Activated CD8-positive, alpha-beta T cell treated with anti-CD3 and anti-CD28 coated beads, Interleukin-2, amount 10 ng/mL, durations not matched to agents 7 days and 5 days (primary cell): ENCODE data around the gene HCN4. TPM values are rescaled to one million over a fixed set of nuclear protein-coding genes. Genes with fewer than 3 reads are reported as not detected.

ENCODE experiments used
- ATAC-seq: fragments of 150-1000 bp; cut with Tn5 transposase; one replicate; pipeline ENCODE4 v1.10.0; 2021; ENCODE audit warnings: moderate library complexity
- CTCF ChIA-PET: fragments of 350-600 bp; sonication (Branson Sonifier 250); formaldehyde crosslinking; loops from one replicate; lab custom pipeline; 2021; ENCODE audit warnings: antibody characterized with exemption; lab: Charles Lee
- POLR2A ChIA-PET: fragments of 350-600 bp; sonication (Branson Sonifier 250); formaldehyde crosslinking; loops from one replicate; lab custom pipeline; 2021; ENCODE audit warnings: antibody characterized with exemption; lab: Charles Lee
- DNase-seq: peaks from one replicate; pipeline ENCODE4 v3.0.0-alpha.2; 2020
- H3K27ac Mint-ChIP-seq: one replicate; pipeline ENCODE4 v1.8.0; 2021; ENCODE audit warnings: mild to moderate bottlenecking, mixed read lengths
- H3K27me3 Mint-ChIP-seq: one replicate; pipeline ENCODE4 v1.8.0; 2021; ENCODE audit warnings: low read depth, mixed read lengths
- H3K36me3 Mint-ChIP-seq: one replicate; pipeline ENCODE4 v1.8.0; 2021; ENCODE audit warnings: low read depth, mixed read lengths
- H3K4me1 Mint-ChIP-seq: one replicate; pipeline ENCODE4 v1.8.0; 2021; ENCODE audit warnings: low read depth, mixed read lengths
- H3K4me3 Mint-ChIP-seq: one replicate; pipeline ENCODE4 v1.8.0; 2021; ENCODE audit warnings: mild to moderate bottlenecking, mixed read lengths
- H3K9me3 Mint-ChIP-seq: one replicate; pipeline ENCODE4 v1.8.0; 2022; ENCODE audit warnings: mixed read lengths; ENCODE audit not compliant: insufficient read depth
- total RNA-seq, 2 experiments: library from RNA; stranded (reverse); gene quantifications; one replicate each; pipeline ENCODE4 v1.2.3, GENCODE V29; 2021

The HCN4 gene
- total RNA-seq, 2 experiments from 2014 or later, result not detected

DNA sequence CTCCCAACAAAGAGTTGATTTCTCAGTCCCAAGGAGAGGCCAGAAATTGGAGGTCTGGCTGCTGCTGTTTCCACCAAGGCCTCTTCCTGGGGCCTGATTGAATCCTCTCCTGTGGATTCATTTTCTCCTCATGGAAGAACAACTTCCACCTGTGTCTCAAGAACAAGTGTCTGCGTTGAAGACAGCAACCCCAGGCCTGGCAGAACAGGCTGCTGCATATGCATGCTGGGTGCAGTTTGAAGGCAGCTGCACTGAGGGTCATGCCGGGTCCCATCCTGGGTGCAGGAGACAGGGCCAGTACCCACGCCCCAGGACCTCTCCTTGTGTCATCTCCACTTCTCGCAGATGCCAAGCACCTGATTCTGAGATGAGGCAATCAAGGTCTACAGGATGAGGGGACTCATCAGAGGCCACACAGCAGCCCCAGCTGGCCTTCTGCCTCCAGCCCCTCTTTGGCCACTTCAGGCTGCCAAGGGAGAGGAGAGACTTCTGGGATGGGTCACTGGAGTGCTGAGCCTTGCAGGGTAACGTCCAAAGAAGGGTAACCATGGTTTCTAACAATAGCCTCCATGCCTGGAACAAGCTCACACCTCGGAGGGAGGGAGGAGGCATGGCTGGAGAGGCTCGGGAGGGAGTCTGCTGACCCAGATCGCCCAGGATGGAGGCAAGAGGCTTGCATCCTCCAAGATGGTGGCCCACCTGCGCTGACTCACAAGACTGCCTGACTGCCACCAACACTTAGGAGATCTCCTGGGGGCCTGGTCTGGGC lies 30.0 kb downstream of the HCN4 start:
- ChIA-PET CTCF (no interaction called here), POLR2A (no interaction called here)
- Mint-ChIP-seq H3K27me3 (no peaks in the 10 kb centered on the region), H3K4me3 (no peak overlapping the region), H3K36me3 (no peaks in the 10 kb centered on the region), H3K9me3 (peaks cover 8% of the 10 kb centered on the region), H3K27ac (no peak overlapping the region), H3K4me1 (no peaks in the 10 kb centered on the region)
- ATAC-seq (no peak), DNase-seq (no peak)

DNA sequence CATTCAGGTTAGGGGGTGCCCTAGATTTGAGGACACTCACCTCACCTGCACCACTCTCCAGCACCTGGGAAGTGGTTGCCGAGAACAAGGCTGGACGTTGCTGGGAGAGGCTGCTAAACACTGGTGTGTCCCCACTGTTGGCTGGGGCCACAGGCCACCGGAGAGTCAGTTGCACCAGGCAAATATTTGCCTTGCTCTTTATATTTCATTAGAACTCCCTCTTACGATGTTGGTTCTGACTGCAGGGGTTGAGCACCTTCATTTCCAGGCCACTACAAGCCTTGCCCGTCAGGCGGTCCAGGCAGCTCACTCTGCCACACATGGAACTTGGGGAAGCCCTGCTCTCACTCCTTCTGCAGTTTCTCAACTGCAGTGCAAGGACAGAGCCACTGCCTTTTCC lies 30.7 kb downstream of the HCN4 start:
- Mint-ChIP-seq H3K27me3 (no peaks in the 10 kb centered on the region), H3K9me3 (peaks cover 6% of the 10 kb centered on the region), H3K4me3 (no peak overlapping the region), H3K4me1 (no peaks in the 10 kb centered on the region), H3K36me3 (no peaks in the 10 kb centered on the region), H3K27ac (no peak overlapping the region)
- ATAC-seq (no peak), DNase-seq (no peak)
- ChIA-PET CTCF (no interaction called here), POLR2A (no interaction called here)

DNA sequence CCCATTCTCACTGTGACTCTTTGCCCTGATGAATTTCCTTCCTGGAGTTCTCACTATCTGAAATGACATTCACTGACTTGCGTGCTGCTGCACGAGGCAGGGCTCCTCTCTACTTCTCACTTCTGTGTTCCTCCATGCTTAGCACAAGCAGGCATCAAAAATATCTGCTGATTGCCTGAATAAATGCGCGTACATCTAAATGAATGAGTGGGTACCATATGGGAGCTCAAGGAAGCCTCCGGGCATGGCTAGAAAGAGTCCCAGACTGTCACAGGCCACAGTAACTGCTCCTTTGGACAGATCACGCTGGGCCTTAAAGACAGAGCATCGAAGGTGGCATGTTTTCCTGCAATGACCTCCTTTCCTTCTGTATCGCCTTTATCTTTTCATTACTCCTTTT lies 31.6 kb downstream of the HCN4 start:
- H3K4me3 Mint-ChIP-seq, result no peak overlapping the region
- no peaks in the 10 kb centered on the region for H3K9me3 Mint-ChIP-seq
- H3K36me3 Mint-ChIP-seq, result no peaks in the 10 kb centered on the region
- H3K27ac Mint-ChIP-seq, result no peak overlapping the region
- ATAC-seq (no peak), DNase-seq (no peak)
- H3K4me1 Mint-ChIP-seq, result no peaks in the 10 kb centered on the region
- ChIA-PET CTCF (no interaction called here), POLR2A (no interaction called here)
- no peaks in the 10 kb centered on the region for H3K27me3 Mint-ChIP-seq

DNA sequence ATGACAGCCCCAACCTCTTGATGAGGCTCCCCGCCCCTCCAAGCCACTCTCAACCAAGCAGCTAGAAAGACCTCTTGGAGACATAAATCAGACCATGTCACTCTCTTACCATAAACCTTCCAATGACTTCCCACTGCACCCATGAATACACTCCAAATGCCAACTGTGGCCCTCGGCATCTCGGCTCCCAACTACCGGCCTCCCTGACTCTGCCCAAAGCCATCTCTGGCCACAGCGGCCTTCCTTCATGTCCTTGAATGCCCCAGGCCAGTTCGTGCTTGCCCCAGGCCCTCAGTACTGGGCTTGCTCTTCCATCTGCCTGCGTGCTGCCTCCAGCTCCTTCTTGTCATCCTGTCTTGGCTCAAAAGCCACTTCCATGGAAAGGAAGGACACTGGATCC lies 32.0 kb downstream of the HCN4 start:
- no peak overlapping the region for H3K27ac Mint-ChIP-seq

DNA sequence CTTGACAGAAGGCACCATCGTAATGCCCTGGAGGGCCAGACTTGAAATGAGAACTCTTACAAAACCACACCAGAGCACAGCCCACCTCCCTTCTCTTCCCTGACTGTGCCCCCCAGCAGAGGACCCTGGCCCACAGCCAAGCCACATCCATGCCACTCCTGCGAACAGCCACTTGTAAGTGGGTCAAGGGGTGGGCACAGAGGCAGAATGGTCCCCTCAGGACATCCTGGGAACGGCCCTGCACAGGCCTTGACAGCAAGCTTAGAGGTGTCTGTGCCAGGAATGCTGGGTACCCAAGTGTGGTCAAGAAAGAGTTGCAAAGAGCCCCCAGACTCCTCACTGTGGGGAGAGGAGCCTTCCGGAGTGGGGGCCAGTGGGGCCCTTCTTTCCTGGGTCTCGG lies 33.3 kb downstream of the HCN4 start:
- no peaks in the 10 kb centered on the region for H3K36me3 Mint-ChIP-seq
- ATAC-seq (no peak), DNase-seq (no peak)
- H3K27me3 Mint-ChIP-seq, result no peaks in the 10 kb centered on the region
- H3K27ac Mint-ChIP-seq, result no peak overlapping the region
- no peaks in the 10 kb centered on the region for H3K4me1 Mint-ChIP-seq
- ChIA-PET CTCF (no interaction called here), POLR2A (no interaction called here)
- no peak overlapping the region for H3K4me3 Mint-ChIP-seq
- H3K9me3 Mint-ChIP-seq, result no peaks in the 10 kb centered on the region

More for the DNA sequence above, 32.0 kb downstream of the HCN4 start:
- ChIA-PET POLR2A (no interaction called here), CTCF (no interaction called here)
- Mint-ChIP-seq H3K9me3 (no peaks in the 10 kb centered on the region), H3K4me3 (no peak overlapping the region), H3K36me3 (no peaks in the 10 kb centered on the region), H3K4me1 (no peaks in the 10 kb centered on the region), H3K27me3 (no peaks in the 10 kb centered on the region)
- no peak for ATAC-seq
- DNase-seq, result no peak

DNA sequence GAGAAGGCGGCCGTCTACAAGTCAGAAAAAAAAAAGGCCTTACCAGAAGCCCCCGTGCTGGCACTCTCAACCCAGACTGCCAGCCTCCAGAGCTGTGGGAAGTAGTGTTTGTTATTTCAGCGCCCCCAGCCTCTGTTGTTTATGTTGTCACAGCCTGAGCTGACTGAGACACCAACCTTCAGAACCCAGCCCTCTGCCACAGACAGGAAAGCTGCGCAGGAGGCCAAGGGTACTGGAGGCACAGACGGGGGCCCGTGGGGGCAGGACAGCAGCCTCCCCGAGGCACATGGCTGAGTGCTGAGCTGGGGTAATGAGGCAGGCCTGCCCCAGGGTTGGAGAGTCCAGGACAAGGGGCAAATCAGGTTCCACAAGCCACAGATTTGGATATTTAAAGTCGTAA lies 33.7 kb downstream of the HCN4 start:
- ATAC-seq (no peak), DNase-seq (no peak)
- no peaks in the 10 kb centered on the region for H3K4me1 Mint-ChIP-seq
- H3K27ac Mint-ChIP-seq, result no peak overlapping the region
- H3K9me3 Mint-ChIP-seq, result no peaks in the 10 kb centered on the region
- H3K4me3 Mint-ChIP-seq, result no peak overlapping the region
- POLR2A ChIA-PET, result no interaction called here
- H3K27me3 Mint-ChIP-seq, result no peaks in the 10 kb centered on the region
- H3K36me3 Mint-ChIP-seq, result no peaks in the 10 kb centered on the region
- CTCF ChIA-PET, result interaction anchor here (1.5 kb wide), 1 partner anchor 70 kb away, joined by 3 read pairs; no protein-coding TSS in a partner anchor

DNA sequence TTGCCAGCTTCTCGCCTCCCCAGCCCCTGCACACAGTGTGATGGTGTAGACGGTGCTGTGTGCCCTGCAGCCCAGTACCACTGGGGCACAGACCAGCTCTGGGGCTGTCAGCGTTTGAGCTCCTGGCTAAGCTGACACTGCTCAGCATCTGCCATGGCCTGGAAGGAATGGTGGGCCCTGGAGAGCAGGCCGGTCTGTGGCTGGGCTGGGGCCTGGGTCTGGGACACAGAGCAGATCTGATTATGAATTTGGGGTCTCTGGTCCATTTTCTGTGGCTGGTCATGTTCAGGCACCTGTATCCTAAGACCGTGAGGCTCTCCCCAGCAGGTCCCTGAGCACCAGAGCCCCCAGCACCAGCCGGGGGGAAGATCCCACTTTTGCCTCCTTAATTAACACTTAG lies 34.7 kb downstream of the HCN4 start:
- Mint-ChIP-seq H3K27ac (no peak overlapping the region), H3K4me3 (no peak overlapping the region), H3K36me3 (no peaks in the 10 kb centered on the region), H3K9me3 (no peaks in the 10 kb centered on the region), H3K27me3 (no peaks in the 10 kb centered on the region), H3K4me1 (no peaks in the 10 kb centered on the region)
- no peak for ATAC-seq
- ChIA-PET POLR2A (no interaction called here), CTCF (interaction anchor here (1.5 kb wide), 1 partner anchor 69 kb away, joined by 3 read pairs; no protein-coding TSS in a partner anchor)
- DNase-seq, result no peak

DNA sequence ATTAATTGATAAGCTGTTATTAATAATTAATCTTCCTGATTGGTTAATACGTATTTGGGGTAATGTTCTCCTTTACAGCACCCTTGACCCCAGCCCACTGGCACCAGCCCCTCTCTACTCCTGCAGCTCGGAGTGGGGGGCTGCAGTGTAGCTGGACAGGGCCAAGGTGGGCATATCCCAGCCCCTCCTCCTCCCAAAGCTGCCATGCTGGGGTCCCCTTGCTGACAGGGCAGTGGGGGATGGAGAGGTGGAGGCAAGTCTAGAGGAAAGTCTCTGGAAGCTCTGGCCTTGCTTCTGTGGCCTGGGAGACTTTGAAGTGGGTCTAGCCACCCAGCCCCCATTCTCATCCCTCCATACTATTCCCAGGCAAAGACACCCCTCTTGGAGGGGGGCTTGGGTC lies 35.8 kb downstream of the HCN4 start:
- ATAC-seq, result no peak
- DNase-seq, result no peak
- Mint-ChIP-seq H3K27me3 (no peaks in the 10 kb centered on the region), H3K4me3 (no peak overlapping the region), H3K27ac (no peak overlapping the region), H3K9me3 (no peaks in the 10 kb centered on the region), H3K4me1 (no peaks in the 10 kb centered on the region), H3K36me3 (no peaks in the 10 kb centered on the region)
- ChIA-PET POLR2A (no interaction called here), CTCF (no interaction called here)

DNA sequence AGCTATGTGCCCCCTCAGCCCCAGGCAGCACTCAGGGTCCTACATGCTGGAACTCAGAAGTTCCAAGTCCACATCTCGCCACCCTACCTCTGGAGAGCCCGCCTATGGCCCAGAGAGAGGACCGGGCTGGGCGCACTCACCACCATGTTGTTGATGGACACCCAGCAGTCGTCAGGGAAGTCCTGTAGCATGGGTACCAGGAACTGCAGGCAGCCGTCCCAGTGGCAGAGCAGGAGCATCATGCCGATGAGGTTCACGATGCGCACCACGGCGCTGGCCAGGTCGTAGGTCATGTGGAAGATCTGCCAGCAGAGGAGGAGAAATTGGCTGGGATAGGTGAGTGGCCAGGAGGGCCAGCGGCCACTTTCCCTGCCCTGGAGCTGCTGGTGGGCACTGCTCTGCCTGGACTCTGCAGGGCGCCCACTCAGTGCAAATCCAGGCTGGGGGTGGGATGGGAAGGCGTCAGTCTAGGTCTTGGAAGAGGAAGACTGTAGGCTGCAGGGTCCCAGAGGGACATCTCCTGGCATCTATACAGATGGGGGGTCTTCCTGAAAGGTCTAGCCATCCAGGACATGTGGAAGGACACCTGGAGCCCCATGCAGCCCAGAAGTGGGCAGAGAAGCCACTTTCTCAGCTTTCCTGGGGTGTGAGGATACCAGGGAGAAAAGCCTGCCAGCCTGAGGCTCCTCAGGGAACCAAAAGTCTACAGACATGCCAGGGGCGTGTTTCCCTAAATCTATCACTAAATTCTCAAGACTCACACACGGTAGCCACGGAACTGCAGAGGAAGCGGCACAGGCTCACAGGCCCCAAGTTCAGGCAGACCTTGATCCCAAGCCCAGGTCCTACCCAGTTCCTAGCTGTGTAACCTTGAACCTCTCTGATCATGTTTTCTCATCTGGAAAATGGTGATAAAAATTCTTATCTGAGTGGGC lies 36.5 kb downstream of the HCN4 start:
- H3K4me3 Mint-ChIP-seq, result no peak overlapping the region
- POLR2A ChIA-PET, result no interaction called here
- no peak overlapping the region for H3K27ac Mint-ChIP-seq
- CTCF ChIA-PET, result no interaction called here
- ATAC-seq (no peak), DNase-seq (no peak)
- H3K27me3 Mint-ChIP-seq, result no peaks in the 10 kb centered on the region
- H3K9me3 Mint-ChIP-seq, result no peaks in the 10 kb centered on the region
- no peaks in the 10 kb centered on the region for H3K36me3 Mint-ChIP-seq
- H3K4me1 Mint-ChIP-seq, result no peaks in the 10 kb centered on the region

DNA sequence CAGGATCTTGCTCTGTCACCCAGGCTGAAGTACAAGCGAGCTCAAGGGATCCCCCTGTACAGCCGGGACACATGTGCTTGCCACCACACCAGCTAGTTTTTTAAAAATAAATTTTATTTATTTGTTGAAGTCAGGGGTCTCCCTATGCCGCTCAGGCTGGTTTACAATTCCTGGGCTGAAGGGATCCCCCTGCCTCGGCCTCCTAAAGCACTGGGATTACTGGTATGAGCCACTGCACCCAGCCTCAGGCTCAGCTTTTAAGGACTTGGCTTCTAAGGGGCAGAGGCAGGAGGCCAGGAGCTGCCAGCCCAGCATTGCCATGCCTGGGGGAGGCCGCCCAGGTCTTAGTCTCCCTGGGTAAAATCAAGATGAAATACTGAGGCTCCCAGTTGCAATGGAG lies 37.3 kb downstream of the HCN4 start:
- no peak for DNase-seq
- H3K9me3 Mint-ChIP-seq, result no peaks in the 10 kb centered on the region
- no peaks in the 10 kb centered on the region for H3K27me3 Mint-ChIP-seq
- no peak for ATAC-seq
- no peak overlapping the region for H3K4me3 Mint-ChIP-seq
- H3K4me1 Mint-ChIP-seq, result no peaks in the 10 kb centered on the region
- ChIA-PET CTCF (no interaction called here), POLR2A (no interaction called here)
- no peak overlapping the region for H3K27ac Mint-ChIP-seq
- no peaks in the 10 kb centered on the region for H3K36me3 Mint-ChIP-seq

DNA sequence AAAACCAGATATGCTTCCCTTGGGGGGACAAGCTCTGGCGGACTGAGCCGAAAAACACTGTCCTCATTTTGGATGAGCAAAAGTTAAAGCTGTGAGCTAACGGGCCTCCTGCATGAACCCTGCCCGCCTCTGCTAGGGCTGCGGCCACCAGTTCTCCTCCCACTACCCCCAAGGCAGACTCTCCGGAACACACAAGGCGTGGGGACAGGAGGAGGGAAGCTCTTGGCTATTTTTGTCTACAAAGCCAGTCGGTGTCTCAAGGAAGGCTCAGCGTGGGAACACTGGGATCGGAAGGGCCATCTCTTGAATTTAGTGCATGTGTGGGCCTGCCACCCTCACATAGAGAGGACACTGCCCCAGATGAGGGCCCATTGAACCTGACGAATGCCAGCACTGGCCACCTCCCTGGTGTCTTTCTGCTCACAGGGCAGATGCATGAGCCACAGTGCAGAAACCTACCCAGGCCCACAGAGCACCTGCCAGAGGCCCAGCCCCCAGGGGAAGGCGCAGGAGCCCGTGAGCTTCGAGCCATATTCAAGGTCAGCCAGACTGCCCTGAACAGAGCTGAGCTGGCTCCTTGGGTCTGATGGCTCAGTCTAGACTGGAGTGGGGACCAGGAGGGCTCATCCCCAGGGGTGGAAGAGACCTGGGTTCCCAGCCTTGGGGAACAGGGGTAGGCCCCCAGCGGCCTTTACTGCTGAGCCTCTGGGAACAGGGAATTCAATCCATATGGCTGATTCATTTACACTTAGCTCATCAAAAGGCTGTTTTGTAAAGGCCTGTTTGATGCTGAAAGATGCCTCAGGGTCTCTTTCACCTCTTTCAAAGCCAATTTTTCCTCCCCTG lies 38.3 kb downstream of the HCN4 start:
- Mint-ChIP-seq H3K4me3 (no peak overlapping the region), H3K9me3 (no peaks in the 10 kb centered on the region), H3K4me1 (no peaks in the 10 kb centered on the region), H3K36me3 (no peaks in the 10 kb centered on the region), H3K27ac (no peak overlapping the region), H3K27me3 (no peaks in the 10 kb centered on the region)
- ChIA-PET POLR2A (no interaction called here), CTCF (no interaction called here)
- DNase-seq (no peak), ATAC-seq (no peak)
